HepG2 (cell line): Measurements from ENCODE around the gene WDR86. TPM values are rescaled to one million over a fixed set of nuclear protein-coding genes. Genes with fewer than 3 reads are reported as not detected.

Experiments
- DNMT1 ChIP-seq: sonication (generic); formaldehyde crosslinking; IDR thresholded peaks from 2 replicates; pipeline ENCODE4 v1.5.1; 2020; ENCODE audit warnings: mild to moderate bottlenecking, missing genetic modification reagents
- E2F2 ChIP-seq: sonication (generic); formaldehyde crosslinking; IDR thresholded peaks from 2 replicates; pipeline ENCODE4 v1.4.0; 2020; ENCODE audit warnings: missing genetic modification reagents, borderline replicate concordance
- ELF1 ChIP-seq: sonication (generic); formaldehyde crosslinking; IDR thresholded peaks from 2 replicates; pipeline ENCODE4 v1.4.0; 2020; ENCODE audit warnings: missing genetic modification reagents
- GTF2F1 ChIP-seq: fragments of 150-350 bp; IDR thresholded peaks from 2 replicates; pipeline ENCODE4 v1.6.1; 2014; ENCODE audit warnings: low read length
- KDM4B ChIP-seq: sonication (generic); formaldehyde crosslinking; IDR thresholded peaks from 2 replicates; pipeline ENCODE4 v1.4.0; 2020; ENCODE audit warnings: missing genetic modification reagents
- NFIB ChIP-seq: sonication (generic); formaldehyde crosslinking; IDR thresholded peaks from 2 replicates; pipeline ENCODE4 v1.9.0; 2021; ENCODE audit warnings: missing genetic modification reagents, mild to moderate bottlenecking, borderline replicate concordance
- NR2C2 ChIP-seq: sonication (generic); formaldehyde crosslinking; IDR thresholded peaks from 2 replicates; pipeline ENCODE4 v1.4.0; 2020; ENCODE audit warnings: missing genetic modification reagents, mild to moderate bottlenecking, moderate library complexity, borderline replicate concordance
- PAF1 ChIP-seq: IDR thresholded peaks from 2 replicates; pipeline ENCODE4 v1.6.1; 2016; ENCODE audit warnings: missing genetic modification reagents, missing compliant biosample characterization
- POLR2AphosphoS5 ChIP-seq: IDR thresholded peaks from 2 replicates; pipeline ENCODE4 v1.6.1; 2012; ENCODE audit warnings: low read depth, low read length
- SMARCC2 ChIP-seq: fragments of 450-650 bp; IDR thresholded peaks from 2 replicates; pipeline ENCODE4 v1.6.1; 2017; ENCODE audit warnings: antibody characterized with exemption, mild to moderate bottlenecking
- TEF ChIP-seq: sonication (generic); formaldehyde crosslinking; IDR thresholded peaks from 2 replicates; pipeline ENCODE4 v1.5.0; 2020; ENCODE audit warnings: missing genetic modification reagents
- THRA ChIP-seq: sonication (generic); formaldehyde crosslinking; IDR thresholded peaks from 2 replicates; pipeline ENCODE4 v1.4.0; 2020; ENCODE audit warnings: missing genetic modification reagents, borderline replicate concordance
- ZBTB34 ChIP-seq: sonication (generic); formaldehyde crosslinking; IDR thresholded peaks from 2 replicates; pipeline ENCODE4 v1.8.0; 2022; ENCODE audit warnings: mild to moderate bottlenecking, missing genetic modification reagents
- ZFP36L2 ChIP-seq: sonication (generic); formaldehyde crosslinking; IDR thresholded peaks from 2 replicates; pipeline ENCODE4 v1.4.0; 2020; ENCODE audit warnings: missing genetic modification reagents
- ZNF513 ChIP-seq: sonication (generic); formaldehyde crosslinking; conservative IDR thresholded peaks from 2 replicates; pipeline ENCODE4 v1.5.0; 2020; ENCODE audit warnings: missing genetic modification reagents
- ZNF549 ChIP-seq: sonication (generic); formaldehyde crosslinking; IDR thresholded peaks from 2 replicates; pipeline ENCODE4 v1.5.0; 2020; ENCODE audit warnings: missing genetic modification reagents
- ZNF576 ChIP-seq: sonication (generic); formaldehyde crosslinking; IDR thresholded peaks from 2 replicates; pipeline ENCODE4 v1.4.0; 2020; ENCODE audit warnings: mild to moderate bottlenecking, missing genetic modification reagents
- ZNF7 ChIP-seq: IDR thresholded peaks from 2 replicates; pipeline ENCODE4 v1.6.1; 2016; ENCODE audit warnings: missing biosample characterization, missing genetic modification reagents
- ZNF841 ChIP-seq: sonication (generic); formaldehyde crosslinking; IDR thresholded peaks from 2 replicates; pipeline ENCODE4 v1.8.1; 2023; ENCODE audit warnings: missing genetic modification reagents, borderline replicate concordance
- polyA plus RNA-seq, 8 experiments: library from polyadenylated mRNA; depleted of rRNA in 3 of 8; stranded (reverse) in 7 of 8; unstranded in 1 of 8; fragments of >200 nt; fragmentation: Illumina TruSeq in 4 of 8; extraction: Trizol in 4 of 8; gene quantifications; 2 replicates each; pipeline versions ENCODE4 v1.2.1 to v1.2.3, GENCODE V29; 2011 to 2016; ENCODE audit warnings: low read depth in 4 of 8, missing spikeins in 1 of 8, mixed read lengths in 1 of 8; ENCODE audit not compliant: insufficient read depth in 1 of 8
- total RNA-seq, 5 experiments: library from RNA; depleted of rRNA; stranded (reverse); fragments of >200 nt; fragmentation: Illumina TruSeq; extraction: Trizol; gene quantifications; 2 replicates each; pipeline ENCODE4 v1.2.3, GENCODE V29; 2016; ENCODE audit warnings: low read depth in 1 of 5
- TF ChIP-seq, protein P1 (sequence below): sonication (generic); formaldehyde crosslinking; IDR thresholded peaks from 2 replicates; pipeline ENCODE4 v1.4.0; 2020; ENCODE audit warnings: missing genetic modification reagents, mild to moderate bottlenecking, borderline replicate concordance

Gene WDR86
- total and polyA plus RNA-seq, 2 of the 13 experiments (the other 11 are each of a cell fraction or from before 2014, with no cell fraction given): 0.11 to 2.9 TPM

GRCh38 chr7:151341357-151342101, 68.3 kb downstream of the WDR86 start, which contains the start of gene NUB1 (continued):
- TF ChIP-seq E2F2 (no peak), SMARCC2 (no peak), ZBTB34 (CRISPR knock-in tag) (no peak), ZNF841 (CRISPR knock-in tag) (no peak), KDM4B (no peak), TEF (CRISPR knock-in tag) (no peak), ELF1 (CRISPR knock-in tag) (peak; percentile 38; the same call in 1 of the 2 replicates), ZFP36L2 (CRISPR knock-in tag) (no peak), ZNF513 (no peak), POLR2AphosphoS5 (peak; percentile 55), GTF2F1 (no peak), ZNF576 (CRISPR knock-in tag) (no peak), PAF1 (no peak), NR2C2 (CRISPR knock-in tag) (peak; percentile 99), ZNF7 (CRISPR knock-in tag) (no peak), NFIB (no peak), ZNF549 (CRISPR knock-in tag) (no peak), DNMT1 (CRISPR knock-in tag) (peak; percentile 64; the same call in 1 of the 2 replicates), THRA (peak; percentile 39; the same call in 1 of the 2 replicates)
- TF ChIP-seq, protein P1, sequence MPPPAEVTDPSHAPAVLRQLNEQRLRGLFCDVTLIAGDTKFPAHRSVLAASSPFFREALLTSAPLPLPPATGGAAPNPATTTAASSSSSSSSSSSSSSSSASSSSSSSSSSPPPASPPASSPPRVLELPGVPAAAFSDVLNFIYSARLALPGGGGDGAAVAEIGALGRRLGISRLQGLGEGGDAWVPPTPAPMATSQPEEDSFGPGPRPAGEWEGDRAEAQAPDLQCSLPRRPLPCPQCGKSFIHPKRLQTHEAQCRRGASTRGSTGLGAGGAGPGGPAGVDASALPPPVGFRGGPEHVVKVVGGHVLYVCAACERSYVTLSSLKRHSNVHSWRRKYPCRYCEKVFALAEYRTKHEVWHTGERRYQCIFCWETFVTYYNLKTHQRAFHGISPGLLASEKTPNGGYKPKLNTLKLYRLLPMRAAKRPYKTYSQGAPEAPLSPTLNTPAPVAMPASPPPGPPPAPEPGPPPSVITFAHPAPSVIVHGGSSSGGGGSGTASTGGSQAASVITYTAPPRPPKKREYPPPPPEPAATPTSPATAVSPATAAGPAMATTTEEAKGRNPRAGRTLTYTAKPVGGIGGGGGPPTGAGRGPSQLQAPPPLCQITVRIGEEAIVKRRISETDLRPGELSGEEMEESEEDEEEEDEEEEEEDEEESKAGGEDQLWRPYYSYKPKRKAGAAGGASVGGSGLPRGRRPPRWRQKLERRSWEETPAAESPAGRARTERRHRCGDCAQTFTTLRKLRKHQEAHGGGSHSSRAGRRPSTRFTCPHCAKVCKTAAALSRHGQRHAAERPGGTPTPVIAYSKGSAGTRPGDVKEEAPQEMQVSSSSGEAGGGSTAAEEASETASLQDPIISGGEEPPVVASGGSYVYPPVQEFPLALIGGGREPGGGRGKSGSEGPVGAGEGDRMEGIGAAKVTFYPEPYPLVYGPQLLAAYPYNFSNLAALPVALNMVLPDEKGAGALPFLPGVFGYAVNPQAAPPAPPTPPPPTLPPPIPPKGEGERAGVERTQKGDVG (CRISPR knock-in tag): no peak
